Endothelial cell (in vitro differentiated cells): ENCODE results near the gene LAPTM5. TPM values are rescaled to one million over a fixed set of nuclear protein-coding genes. Genes with fewer than 3 reads are reported as not detected.

Experiments used
- DNase-seq: peaks from one replicate; pipeline ENCODE4 v3.0.0; 2021; ENCODE audit warnings: low spot score
- H3K27ac Mint-ChIP-seq: one replicate; pipeline ENCODE4 v1.8.0; 2021; ENCODE audit warnings: mixed read lengths, inconsistent platforms; ENCODE audit not compliant: unreplicated experiment
- H3K27me3 Mint-ChIP-seq: one replicate; pipeline ENCODE4 v1.8.0; 2021; ENCODE audit warnings: mild to moderate bottlenecking, moderate library complexity, mixed read lengths, inconsistent platforms; ENCODE audit not compliant: unreplicated experiment
- H3K36me3 Mint-ChIP-seq: one replicate; pipeline ENCODE4 v1.8.0; 2021; ENCODE audit warnings: mild to moderate bottlenecking, low read depth, mixed read lengths, inconsistent platforms; ENCODE audit not compliant: unreplicated experiment
- H3K4me1 Mint-ChIP-seq: one replicate; pipeline ENCODE4 v1.8.0; 2021; ENCODE audit warnings: mild to moderate bottlenecking, mixed read lengths, inconsistent platforms; ENCODE audit not compliant: unreplicated experiment
- H3K4me3 Mint-ChIP-seq: one replicate; pipeline ENCODE4 v1.8.0; 2021; ENCODE audit warnings: mild to moderate bottlenecking, mixed read lengths, inconsistent platforms; ENCODE audit not compliant: unreplicated experiment
- H3K9me3 Mint-ChIP-seq: one replicate; pipeline ENCODE4 v1.8.0; 2021; ENCODE audit warnings: mixed read lengths, inconsistent platforms; ENCODE audit not compliant: unreplicated experiment
- CTCF ChIP-seq: fragments of 200-600 bp; sonication (generic); IDR thresholded peaks from one replicate; pipeline ENCODE4 v1.5.0; 2021; ENCODE audit warnings: antibody characterized with exemption; ENCODE audit not compliant: unreplicated experiment
- total RNA-seq: library from RNA; stranded (reverse); fragmentation: NEBNext Ultra II Directional; extraction: Animal tissue kit (Norgen Biotek cat#: 25700); gene quantifications from one replicate; pipeline ENCODE4 v1.2.1, GENCODE V29; 2021; ENCODE audit not compliant: unreplicated experiment

The LAPTM5 gene
- total RNA-seq, 1 donor from 2014 or later: 80.5 TPM

GRCh38 chr1:30786264-30786991 is 28.9 kb upstream of the LAPTM5 start:
- no peak overlapping the region for H3K4me3 Mint-ChIP-seq
- peaks cover 5% of the 10 kb centered on the region for H3K27me3 Mint-ChIP-seq
- H3K36me3 Mint-ChIP-seq: no peaks in the 10 kb centered on the region
- H3K4me1 Mint-ChIP-seq: peaks cover 5% of the 10 kb centered on the region
- no peak for TF ChIP-seq CTCF
- no peak overlapping the region for H3K27ac Mint-ChIP-seq
- no peak for DNase-seq
- no peaks in the 10 kb centered on the region for H3K9me3 Mint-ChIP-seq

GRCh38 chr1:30785714-30786113 is 28.1 kb upstream of the LAPTM5 start:
- Mint-ChIP-seq H3K9me3 (no peaks in the 10 kb centered on the region), H3K4me1 (peaks cover 5% of the 10 kb centered on the region), H3K4me3 (no peak overlapping the region), H3K36me3 (no peaks in the 10 kb centered on the region), H3K27ac (no peak overlapping the region), H3K27me3 (peaks cover 5% of the 10 kb centered on the region)
- DNase-seq: no peak
- no peak for TF ChIP-seq CTCF

GRCh38 chr1:30785181-30785580 is 27.6 kb upstream of the LAPTM5 start:
- DNase-seq: no peak
- peaks cover 5% of the 10 kb centered on the region for H3K4me1 Mint-ChIP-seq
- TF ChIP-seq CTCF: no peak
- peaks cover 5% of the 10 kb centered on the region for H3K27me3 Mint-ChIP-seq
- no peaks in the 10 kb centered on the region for H3K36me3 Mint-ChIP-seq
- H3K4me3 Mint-ChIP-seq: no peak overlapping the region
- no peak overlapping the region for H3K27ac Mint-ChIP-seq
- no peaks in the 10 kb centered on the region for H3K9me3 Mint-ChIP-seq

- DNase-seq: no peak
- no peak overlapping the region for H3K27ac Mint-ChIP-seq
- H3K9me3 Mint-ChIP-seq: no peaks in the 10 kb centered on the region
- no peak for TF ChIP-seq CTCF
- no peak overlapping the region for H3K4me3 Mint-ChIP-seq
- peaks cover 5% of the 10 kb centered on the region for H3K27me3 Mint-ChIP-seq
- H3K4me1 Mint-ChIP-seq: peaks cover 10% of the 10 kb centered on the region
- no peaks in the 10 kb centered on the region for H3K36me3 Mint-ChIP-seq
Measured at GRCh38 chr1:30783256-30783915, 25.8 kb upstream of the LAPTM5 start.
